Mucosa of descending colon (tissue), 3 donors: ENCODE data around the gene CACNG3. TPM values are rescaled to one million over a fixed set of nuclear protein-coding genes. Genes with fewer than 3 reads are reported as not detected.

Experiments used
- ATAC-seq: fragments of 200-7000 bp; cut with Tn5 transposase; one replicate; pipeline ENCODE4 v1.9.1; 2020; ENCODE audit warnings: mild to moderate bottlenecking, moderate library complexity
- DNase-seq, 3 donors: peaks; one replicate each; pipeline ENCODE4 v3.0.0-alpha.2; 2020
- H3K36me3 ChIP-seq: fragments of 200-600 bp; one replicate; pipeline ENCODE4 v1.8.0; 2021; ENCODE audit warnings: low read depth, mild to moderate bottlenecking
- H3K4me1 ChIP-seq: fragments of 200-600 bp; one replicate; pipeline ENCODE4 v1.8.0; 2021; ENCODE audit warnings: low read depth, mild to moderate bottlenecking
- H3K4me3 ChIP-seq: fragments of 200-600 bp; one replicate; pipeline ENCODE4 v1.8.0; 2021; ENCODE audit warnings: mild to moderate bottlenecking
- H3K9me3 ChIP-seq: fragments of 200-600 bp; one replicate; pipeline ENCODE4 v1.8.0; 2021; ENCODE audit warnings: mild to moderate bottlenecking
- intact Hi-C, 2 donors: fragments of 100-400 bp; cut with DNase I in 1 of 2; cut with micrococcal nuclease in 1 of 2; formaldehyde crosslinking; loops; one replicate each; pipeline versions ENCODE4 v1.11.0 to v1.11.1; 2022; cut with DNase I, micrococcal nuclease
- total RNA-seq, 3 donors: library from RNA; stranded (reverse); fragmentation: NEBNext Ultra II Directional in 2 of 3; extraction: Animal tissue kit (Norgen Biotek cat#: 25700) in 2 of 3; gene quantifications; one replicate each; pipeline versions ENCODE4 v1.2.1 to v1.2.4, GENCODE V29; 2021 to 2023
- TF ChIP-seq, protein P1 (sequence below): fragments of 200-600 bp; IDR thresholded peaks from one replicate; pipeline ENCODE4 v1.8.0; 2022; ENCODE audit warnings: antibody characterized with exemption, mild to moderate bottlenecking
- donor health status: DM: no; HTN: no; CAD: no; lungs with moderate emphysema.
- donor health status: DM: no; HTN: no; CAD: no.
- donor health status: DM: no; HTN: yes; CAD: no.

CACNG3 gene
- total RNA-seq, 3 donors from 2014 or later, result not detected

DNA sequence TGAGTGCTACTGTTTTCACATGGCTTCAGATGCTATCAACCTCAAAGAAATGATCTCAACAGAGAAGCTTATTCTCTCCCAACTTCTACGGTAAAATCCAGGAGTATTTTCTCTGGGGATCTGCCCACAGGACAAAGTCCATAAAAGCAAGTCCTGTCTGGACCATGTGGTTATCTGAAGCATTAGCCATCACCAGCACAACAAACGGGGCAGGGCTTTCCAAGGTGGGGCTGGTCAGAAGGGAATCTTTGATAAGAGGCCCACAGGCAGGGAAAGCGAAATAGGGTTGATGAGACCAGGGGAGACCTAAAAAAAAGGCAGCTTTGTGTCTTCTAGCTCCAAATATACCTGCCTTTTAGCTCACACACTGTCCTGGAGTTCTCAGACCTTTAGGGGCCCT is 38.7 kb upstream of the CACNG3 start:
- Histone ChIP-seq H3K36me3 (no peaks in the 10 kb centered on the region), H3K9me3 (no peaks in the 10 kb centered on the region), H3K4me3 (no peak overlapping the region), H3K4me1 (no peaks in the 10 kb centered on the region)
- ATAC-seq (no peak), DNase-seq (no peak)
- TF ChIP-seq, protein P1, sequence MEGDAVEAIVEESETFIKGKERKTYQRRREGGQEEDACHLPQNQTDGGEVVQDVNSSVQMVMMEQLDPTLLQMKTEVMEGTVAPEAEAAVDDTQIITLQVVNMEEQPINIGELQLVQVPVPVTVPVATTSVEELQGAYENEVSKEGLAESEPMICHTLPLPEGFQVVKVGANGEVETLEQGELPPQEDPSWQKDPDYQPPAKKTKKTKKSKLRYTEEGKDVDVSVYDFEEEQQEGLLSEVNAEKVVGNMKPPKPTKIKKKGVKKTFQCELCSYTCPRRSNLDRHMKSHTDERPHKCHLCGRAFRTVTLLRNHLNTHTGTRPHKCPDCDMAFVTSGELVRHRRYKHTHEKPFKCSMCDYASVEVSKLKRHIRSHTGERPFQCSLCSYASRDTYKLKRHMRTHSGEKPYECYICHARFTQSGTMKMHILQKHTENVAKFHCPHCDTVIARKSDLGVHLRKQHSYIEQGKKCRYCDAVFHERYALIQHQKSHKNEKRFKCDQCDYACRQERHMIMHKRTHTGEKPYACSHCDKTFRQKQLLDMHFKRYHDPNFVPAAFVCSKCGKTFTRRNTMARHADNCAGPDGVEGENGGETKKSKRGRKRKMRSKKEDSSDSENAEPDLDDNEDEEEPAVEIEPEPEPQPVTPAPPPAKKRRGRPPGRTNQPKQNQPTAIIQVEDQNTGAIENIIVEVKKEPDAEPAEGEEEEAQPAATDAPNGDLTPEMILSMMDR, result no peak
- intact Hi-C loops, result no loop called here

DNA sequence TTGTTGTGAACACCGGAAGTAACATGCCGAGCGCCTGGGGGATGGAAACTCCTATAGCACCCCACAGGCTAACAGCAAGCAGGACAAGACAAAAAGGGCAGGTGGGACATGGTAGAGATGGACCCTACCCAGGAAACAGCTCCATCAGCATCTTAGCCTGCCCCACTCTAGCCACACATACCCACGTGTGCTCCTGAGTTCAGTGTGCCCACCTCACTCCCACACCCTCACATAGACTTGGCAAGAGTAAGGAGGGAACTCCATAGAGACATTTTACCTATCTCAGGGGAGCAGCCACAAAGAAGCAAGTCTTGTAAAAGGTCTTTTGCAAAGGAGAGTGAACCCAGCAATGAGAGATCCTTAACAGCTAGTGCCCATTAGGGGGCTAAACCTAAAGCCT is 37.8 kb upstream of the CACNG3 start:
- ATAC-seq (no peak), DNase-seq (no peak)
- Histone ChIP-seq H3K4me1 (no peaks in the 10 kb centered on the region), H3K36me3 (no peaks in the 10 kb centered on the region), H3K4me3 (no peak overlapping the region), H3K9me3 (no peaks in the 10 kb centered on the region)
- intact Hi-C loops, result no loop called here
- TF ChIP-seq, protein P1, result no peak

DNA sequence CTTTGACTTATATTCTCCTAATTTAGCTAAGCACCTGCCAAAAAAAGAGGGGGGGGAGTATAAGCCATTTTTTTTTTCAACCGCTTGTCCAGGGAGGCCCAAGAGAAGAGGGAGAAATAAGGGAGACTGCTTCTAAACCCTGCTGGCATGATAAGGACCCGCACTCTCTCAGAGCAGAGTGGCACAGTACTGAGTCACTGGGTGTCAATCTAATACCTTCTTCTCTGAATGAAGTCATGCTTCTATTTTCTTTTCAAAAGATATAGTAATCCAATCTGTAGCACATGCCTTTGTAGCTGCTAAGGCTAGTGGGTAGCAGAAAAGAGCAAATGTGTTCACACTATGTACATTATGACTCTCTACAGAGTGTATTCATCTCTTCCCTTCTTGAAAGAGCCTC is 34.9 kb upstream of the CACNG3 start:
- no peaks in the 10 kb centered on the region for H3K36me3 ChIP-seq
- intact Hi-C loops, result no loop called here
- H3K9me3 ChIP-seq, result no peaks in the 10 kb centered on the region
- no peaks in the 10 kb centered on the region for H3K4me1 ChIP-seq
- no peak overlapping the region for H3K4me3 ChIP-seq
- no peak for DNase-seq
- ATAC-seq, result no peak
- TF ChIP-seq, protein P1, result no peak

DNA sequence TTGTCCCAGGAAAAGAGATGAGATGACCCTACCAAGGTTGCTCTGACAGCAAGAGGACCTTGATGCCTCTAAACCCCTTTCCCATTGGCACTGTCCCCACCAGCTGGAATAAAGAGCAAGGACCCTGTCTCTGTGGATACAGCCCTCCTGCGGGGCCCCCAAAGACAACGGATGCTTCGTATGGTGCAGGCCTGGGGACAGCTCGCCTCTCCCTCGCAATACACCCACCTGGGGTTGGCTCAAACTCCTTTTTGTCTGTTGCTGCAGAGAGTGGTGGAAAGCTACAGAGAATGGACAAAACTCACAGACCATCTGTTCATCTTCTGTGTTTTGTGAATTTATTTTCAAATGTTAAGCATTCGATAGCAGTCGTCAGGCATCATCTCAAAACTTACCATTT is 27.6 kb upstream of the CACNG3 start:
- intact Hi-C loops, result no loop called here
- H3K4me3 ChIP-seq, result no peak overlapping the region
- no peaks in the 10 kb centered on the region for H3K9me3 ChIP-seq
- TF ChIP-seq, protein P1, result no peak
- no peaks in the 10 kb centered on the region for H3K4me1 ChIP-seq
- no peaks in the 10 kb centered on the region for H3K36me3 ChIP-seq
- ATAC-seq, result no peak
- DNase-seq, result no peak

DNA sequence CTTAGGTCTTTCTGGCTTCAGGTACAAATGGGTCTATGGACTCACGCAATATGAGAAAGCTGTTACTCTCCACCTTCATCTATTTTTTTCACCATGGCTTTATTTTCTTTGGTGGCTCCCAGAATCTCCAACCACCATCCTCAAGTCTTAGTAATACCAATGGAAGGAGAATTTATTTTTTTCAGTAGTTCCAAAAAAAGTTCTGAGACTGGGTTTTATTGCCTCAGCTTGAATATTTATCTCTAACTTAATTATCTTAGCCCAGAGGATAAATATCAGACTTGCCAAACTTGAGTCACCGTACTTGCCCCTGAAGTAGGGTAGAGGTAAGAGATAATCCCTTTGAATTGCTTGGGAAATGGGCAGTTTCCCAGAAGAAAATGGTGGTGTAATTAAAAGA is 23.2 kb upstream of the CACNG3 start:
- ATAC-seq, result no peak
- TF ChIP-seq, protein P1, result no peak
- H3K4me3 ChIP-seq, result no peak overlapping the region
- no peaks in the 10 kb centered on the region for H3K9me3 ChIP-seq
- DNase-seq, result no peak
- intact Hi-C loops, result no loop called here
- H3K4me1 ChIP-seq, result no peaks in the 10 kb centered on the region
- H3K36me3 ChIP-seq, result no peaks in the 10 kb centered on the region

DNA sequence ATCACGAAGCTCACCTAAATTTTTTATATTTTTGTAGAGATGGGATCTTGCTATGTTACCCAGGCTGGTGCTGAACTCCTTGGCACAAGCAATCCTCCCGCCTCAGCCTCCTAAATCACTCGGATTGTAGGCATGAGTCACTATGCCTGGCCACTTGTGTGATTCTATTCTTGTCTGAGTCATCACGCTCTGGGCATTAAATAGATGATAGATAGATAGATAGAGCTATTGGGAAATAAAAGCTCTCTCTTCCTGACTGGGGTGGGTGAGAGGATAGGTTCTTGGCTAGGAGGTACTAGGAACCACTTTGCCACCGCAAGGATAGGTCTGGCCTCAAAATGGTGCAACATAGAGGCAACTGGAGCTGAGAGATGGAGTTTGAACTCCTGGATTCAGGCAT is 21.4 kb upstream of the CACNG3 start:
- DNase-seq (no peak), ATAC-seq (no peak)
- Histone ChIP-seq H3K9me3 (no peaks in the 10 kb centered on the region), H3K36me3 (no peaks in the 10 kb centered on the region), H3K4me1 (no peaks in the 10 kb centered on the region), H3K4me3 (no peak overlapping the region)
- TF ChIP-seq, protein P1, result no peak
- intact Hi-C loops, result no loop called here
